HG03060 (cell line): ENCODE measurements around the gene CAPN5.

Experiments used
- ATAC-seq: cut with Tn5 transposase; IDR thresholded peaks from one replicate; pipeline ENCODE4 v1.9.1; 2021; ENCODE audit warnings: low read depth, moderate number of reproducible peaks; ENCODE audit not compliant: unreplicated experiment

The CAPN5 gene

DNA sequence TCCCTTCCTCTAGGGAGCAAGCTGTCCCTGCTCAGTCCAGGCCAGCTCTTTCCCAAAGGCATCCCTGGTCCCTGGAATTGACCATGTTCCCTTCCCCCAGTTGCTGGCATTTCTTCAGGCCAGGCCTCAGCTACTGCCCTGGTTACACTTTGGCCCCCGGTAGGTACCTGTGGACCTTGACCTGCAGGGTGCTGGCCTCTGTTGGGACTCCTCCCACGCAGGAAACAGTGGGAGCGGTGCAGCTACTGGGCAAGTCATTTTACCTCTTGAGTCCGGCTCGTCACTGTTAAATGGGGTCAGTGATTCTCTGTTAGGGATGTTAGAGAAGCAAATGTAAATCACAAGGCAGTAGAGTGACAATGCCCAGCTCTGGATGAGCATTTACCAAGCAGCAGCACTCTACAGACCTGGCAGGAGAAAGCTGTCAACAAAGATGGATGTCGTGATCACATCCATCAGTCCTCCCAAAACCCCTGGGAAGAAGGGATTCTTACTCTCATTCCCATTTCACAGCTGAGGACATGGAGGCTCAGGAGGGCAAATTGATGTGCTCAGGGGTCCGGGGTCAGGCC lies 78.2 kb downstream of the CAPN5 start:
- no peak for ATAC-seq

DNA sequence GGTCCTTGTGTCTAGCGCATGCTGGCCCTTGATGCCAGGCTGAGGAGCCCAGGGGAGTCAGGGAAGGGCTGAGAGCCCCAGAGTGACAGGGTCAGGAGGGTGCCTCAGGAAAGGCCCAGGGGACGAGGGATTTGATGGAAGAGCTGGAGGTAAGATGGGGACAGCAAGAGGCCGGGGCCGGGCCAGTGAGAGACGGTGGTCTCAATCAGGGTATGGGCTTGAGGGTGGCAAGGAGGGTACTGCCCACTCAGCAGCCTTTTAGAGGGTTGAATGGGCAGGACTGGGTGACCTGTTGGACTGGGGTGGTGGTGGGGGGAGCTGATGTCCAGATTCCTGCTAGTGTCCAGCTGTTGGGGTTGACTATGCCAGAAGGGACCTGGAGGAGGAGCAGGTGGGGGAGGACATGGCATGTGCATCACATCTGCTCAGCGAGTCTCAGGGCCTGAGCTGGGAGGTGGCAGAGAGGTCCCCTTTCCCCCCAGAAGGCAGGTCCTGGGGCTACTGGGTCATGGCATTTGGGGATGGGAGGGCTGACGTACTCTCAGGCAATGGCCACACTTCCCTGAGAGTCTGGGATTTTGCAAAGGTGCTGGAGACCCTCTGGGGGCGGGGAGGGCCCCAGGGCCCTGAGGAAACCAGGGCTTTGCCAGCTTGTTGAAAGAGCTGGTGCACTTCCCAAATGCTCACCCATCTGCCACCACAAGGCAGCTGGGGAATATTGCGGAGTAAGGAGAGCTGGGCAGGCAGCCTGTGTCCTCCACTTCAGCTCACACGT lies 79.7 kb downstream of the CAPN5 start:
- ATAC-seq = no peak

DNA sequence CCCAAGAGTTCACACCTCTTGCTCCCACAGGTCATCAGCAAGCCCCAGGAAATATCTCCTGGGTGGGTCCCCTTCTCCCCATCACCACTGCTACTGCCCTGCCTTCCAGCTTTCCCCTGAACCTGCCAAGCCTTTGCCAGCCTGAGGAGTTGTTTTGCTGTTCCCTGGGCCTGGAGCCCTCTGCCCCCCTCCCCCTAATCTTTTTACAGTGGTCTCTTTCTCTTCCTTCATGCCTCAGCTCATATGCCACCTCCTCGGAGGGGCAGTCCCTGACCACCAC lies 80.2 kb downstream of the CAPN5 start:
- no peak for ATAC-seq

DNA sequence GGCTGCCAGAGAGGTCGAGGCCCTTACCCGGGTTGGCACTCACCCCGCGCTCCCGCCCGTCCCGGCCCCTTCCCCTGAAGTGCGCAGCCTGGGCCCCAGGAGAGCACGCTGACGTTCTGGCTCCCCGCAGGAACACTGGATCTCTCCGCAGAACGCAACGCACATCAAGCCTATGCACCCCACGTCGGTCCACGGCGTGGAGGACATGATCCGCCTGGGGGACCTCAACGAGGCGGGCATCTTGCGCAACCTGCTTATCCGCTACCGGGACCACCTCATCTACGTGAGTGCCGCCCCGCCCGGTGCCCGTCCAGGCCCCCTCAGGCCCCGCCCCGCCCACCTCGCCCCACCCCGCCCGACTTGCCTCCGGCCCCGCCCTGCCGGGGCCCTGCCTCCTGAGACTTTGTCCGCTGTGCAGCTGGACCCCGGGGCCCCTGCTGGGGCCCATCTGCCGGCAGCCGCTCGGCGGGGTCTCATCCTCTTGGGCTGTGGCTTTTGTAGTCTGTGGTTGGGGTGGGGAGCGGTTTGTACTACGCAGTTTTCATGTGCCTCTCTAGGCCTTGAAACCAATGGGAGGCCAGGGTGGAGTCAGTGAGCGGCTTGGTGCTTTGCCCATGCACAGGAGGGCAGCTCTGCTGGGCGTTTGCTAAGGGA lies 81.0 kb downstream of the CAPN5 start:
- no peak for ATAC-seq

DNA sequence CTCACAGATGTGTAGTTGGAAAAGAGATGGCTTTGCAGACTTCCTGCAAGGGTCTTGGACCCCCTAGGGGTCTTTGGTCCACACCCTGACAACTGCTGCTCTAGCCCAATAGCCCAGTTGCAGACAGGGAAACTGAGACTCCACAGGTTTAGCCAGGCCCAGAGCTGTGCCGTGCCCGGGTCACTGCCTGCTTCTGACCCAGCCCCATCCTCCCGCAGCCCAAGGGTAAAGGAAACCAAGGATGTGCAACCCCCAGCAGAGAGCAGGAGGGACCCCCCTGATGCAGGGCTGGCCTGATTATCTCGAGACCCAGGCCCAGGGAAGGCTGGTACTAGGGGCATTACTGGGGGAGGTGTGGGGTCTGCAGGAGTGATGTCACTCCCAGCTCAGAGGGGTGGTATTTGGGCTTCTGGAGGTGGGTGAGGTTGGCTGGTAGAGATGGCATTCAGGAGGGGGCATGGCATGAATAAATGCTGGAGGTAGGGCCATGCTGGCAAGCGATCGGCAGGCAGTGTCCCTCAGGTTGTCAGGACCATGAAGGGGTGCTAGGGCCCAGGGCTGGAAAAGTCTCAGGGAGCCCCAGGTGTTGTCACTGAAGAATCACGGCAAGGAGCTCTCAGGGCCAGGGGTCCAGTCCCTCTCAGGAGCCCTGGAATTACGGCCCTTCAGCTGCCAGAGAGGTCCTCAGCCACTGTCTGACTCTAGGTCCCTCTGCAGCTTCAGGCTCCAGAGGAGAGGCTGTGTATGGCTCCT lies 82.4 kb downstream of the CAPN5 start:
- no peak for ATAC-seq

DNA sequence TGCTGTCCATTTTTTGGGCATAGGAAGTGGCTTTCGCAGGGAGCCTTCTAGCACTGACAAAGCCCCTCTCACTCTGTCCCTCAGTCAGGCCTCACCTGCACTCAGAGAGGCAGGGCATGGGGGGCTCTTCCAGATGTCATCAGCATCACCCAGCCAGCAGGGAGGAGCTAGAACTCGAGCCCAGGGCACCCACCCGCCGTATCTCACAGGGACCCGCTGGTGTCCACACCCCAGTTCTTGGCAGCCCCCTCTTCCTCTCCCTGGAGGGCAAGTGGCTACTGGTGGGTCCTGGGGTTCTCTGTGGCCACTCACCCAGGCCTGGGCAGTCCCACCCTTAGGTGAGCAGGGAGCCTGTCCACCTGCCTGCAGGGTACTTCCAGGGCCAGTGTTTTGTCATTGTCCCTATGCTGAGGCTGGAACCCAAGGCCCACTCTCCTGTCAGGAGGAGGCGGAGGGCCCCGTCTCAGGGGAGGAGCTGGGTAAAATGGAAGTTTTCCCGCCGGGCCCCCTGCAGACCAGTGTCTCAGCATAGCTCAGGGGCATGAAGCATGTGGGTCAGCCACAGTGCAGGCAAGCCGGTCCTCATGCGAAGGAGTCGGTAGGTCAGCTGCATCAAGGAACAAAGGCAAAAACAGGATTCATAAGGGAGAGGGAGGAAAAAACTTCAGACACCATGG lies 83.1 kb downstream of the CAPN5 start:
- ATAC-seq = no peak

DNA sequence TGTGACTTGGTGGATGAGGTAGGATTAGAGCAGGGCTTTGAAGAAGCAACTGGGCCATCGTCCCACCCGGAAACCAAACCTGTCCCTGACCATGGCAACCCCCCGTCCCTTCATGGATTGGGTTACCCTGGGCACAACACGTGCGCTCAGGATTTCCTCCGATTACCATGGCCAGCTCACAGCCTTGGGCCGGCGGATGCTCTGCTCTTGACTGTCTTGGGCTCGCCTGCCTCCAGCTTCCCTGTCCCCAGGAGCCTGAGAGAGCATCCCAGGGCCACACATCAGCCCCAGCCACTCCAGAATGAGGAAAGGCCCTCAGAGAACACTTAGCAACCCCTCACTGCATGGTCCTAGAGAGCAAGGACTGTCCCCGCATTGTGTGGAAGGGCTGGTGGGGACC lies 84.1 kb downstream of the CAPN5 start:
- no peak for ATAC-seq

DNA sequence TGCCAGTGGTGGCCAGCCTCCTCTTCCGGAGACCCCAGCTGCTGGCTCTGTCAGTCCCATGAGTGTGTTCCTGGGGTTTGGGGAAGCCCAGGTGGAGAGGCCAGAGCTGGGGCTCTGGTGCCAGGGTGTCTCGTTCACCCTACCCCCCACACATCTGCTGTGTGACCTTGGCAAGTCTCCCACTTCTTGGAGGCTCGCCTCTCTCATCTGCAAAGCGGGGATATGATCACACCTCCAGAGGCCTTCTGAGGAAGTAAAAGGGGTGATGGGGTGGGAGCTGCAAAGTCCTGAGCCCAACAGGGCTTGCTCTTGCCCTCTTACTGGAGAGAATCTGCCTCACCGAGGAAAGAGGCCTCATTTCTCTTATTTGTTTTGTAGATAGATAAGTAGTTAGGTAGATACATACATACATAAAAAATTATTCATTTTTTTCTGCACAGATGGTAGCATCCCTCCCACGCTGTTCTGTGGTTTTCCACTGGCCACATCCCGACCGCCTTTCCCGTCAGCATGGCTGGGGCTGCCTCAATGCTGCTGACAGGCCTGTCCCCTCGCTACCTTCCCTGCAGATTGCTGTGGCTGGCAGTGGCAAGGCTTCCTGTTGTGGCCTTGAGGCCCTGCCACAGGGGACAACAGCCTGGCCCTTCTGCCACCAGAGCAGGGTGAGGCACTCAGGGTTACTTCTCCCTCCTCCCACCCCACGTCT lies 85.2 kb downstream of the CAPN5 start:
- no peak for ATAC-seq

DNA sequence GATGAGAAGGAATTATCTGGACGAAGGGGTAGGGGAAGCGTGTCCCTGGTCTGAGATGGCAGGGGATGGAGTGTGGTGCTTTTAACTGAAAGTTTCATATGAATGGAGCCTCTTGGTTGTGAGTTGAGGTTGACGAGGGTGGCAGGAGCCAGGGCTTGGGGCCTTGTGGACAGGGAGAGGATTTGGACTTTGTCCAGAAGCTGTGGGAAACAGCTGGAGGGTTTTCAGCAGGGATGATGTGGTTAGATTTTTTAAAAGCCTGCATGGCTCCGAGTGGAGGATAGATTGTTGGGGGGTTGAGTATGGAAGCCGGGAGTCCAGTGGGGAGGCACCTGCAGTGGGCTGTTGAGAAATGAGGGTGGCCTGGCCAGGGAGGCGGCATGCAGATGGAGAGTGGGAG lies 86.1 kb downstream of the CAPN5 start:
- ATAC-seq = no peak

DNA sequence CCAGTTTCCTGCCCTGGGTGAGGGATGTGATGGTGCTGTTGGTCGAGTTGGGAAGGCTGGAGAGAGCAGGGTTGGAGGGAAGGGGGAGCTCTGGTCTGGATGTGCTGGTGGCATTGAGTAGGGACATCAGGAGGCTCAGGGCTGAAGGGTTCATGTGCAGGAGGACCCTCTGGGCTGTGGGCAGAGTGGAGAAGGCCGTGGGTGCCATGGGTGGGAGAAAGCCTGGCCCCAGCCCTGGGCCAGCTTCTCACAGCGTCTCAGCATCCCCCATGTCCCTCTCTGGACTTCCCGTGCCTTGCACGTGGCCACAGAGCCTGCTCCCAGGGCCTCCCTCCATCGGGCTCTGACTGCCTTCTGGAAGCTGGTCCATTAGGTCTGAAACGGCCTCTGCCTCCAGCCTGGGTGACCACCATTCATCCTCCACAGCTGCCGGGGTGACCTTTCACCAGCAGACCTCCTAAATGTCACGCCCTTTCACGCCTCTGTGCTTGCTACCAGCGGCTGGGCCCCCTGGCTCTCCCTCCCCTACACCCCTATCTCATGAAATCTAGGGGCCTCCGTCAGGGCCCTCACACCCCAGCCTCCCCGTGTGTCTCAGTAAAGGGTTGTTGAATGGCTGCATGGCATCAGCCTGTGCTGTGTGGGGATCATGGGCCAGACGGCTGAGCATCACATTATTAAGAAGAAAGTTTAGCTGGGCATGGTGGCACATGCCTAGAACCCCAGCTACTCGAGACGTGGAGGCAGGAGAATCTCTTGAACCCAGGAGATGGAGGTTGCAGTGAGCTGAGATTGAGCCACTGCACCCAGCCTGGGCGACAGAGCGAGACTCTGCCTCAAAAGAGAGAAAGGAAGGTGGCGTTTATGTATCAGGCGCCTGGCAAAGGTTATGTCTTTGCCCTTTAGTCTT lies 86.8 kb downstream of the CAPN5 start:
- no peak for ATAC-seq

DNA sequence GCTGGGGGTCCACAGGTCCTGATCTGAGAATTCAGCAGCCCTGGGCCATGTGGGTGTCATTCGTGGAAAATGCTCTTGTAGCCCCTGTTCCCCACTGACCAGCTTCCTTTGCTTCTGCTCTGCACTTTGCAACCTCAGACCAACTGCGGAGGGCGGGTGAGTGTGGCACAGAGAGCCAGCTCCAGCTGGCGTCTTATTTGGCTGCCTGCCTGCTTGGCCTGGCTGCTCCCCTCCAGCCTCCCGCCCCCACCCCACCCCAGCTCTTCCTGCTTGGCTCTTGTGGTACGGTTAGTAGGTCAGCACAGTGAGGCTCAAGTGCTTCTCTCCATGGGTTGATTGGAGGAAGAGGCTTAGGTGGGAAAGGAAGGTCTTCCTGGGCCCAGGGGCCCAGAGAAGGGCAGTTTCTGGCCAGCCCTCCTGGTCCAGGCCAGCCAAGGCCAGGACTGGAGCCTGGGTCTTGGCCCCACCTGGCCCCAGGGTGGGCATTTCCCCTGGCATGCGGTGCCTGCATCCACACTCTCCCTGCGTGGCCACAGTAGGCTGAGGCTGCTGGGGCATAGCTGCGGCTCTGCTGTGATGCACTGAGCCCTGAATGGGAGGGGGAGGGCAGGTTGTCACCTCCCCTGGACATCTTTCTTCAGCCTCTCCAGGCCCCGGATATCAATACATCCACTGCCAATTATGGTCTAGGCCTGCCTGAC lies 87.8 kb downstream of the CAPN5 start:
- no peak for ATAC-seq

DNA sequence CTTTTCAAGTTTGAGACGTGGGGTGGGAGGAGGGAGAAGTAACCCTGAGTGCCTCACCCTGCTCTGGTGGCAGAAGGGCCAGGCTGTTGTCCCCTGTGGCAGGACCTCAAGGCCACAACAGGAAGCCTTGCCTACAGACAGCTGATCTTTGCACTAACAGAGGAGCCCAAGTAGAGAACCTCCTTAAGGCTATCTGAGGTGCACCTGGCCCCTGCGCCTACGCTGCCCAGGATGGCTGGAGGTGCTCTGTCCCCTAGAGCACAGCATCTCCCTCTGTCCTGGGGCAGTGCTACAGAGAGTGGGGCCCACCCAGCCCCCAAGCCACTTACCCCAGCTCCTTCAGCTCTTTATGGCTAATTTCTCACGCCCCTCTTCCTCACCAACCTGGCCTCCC lies 88.3 kb downstream of the CAPN5 start:
- ATAC-seq = no peak

DNA sequence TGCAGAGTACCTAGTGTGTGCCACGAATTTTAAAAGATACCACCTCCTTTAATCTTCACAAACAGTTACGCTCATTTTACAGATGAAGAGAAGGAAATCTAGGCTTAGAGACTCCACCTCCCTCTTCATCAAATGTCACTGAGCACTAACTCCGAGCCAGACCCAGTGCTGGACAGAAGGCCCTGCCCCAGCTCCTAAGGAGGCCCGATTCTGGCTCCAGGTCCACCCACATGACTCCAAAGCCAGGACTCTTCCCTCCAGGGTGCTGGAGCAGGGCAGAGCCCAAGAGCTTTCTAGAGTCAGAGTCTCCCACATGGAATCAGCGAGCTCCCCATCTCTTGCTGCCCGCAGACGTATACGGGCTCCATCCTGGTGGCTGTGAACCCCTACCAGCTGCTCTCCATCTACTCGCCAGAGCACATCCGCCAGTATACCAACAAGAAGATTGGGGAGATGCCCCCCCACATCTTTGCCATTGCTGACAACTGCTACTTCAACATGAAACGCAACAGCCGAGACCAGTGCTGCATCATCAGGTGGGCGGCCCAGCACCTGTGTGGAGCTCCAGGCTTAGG lies 88.9 kb downstream of the CAPN5 start:
- no peak for ATAC-seq

DNA sequence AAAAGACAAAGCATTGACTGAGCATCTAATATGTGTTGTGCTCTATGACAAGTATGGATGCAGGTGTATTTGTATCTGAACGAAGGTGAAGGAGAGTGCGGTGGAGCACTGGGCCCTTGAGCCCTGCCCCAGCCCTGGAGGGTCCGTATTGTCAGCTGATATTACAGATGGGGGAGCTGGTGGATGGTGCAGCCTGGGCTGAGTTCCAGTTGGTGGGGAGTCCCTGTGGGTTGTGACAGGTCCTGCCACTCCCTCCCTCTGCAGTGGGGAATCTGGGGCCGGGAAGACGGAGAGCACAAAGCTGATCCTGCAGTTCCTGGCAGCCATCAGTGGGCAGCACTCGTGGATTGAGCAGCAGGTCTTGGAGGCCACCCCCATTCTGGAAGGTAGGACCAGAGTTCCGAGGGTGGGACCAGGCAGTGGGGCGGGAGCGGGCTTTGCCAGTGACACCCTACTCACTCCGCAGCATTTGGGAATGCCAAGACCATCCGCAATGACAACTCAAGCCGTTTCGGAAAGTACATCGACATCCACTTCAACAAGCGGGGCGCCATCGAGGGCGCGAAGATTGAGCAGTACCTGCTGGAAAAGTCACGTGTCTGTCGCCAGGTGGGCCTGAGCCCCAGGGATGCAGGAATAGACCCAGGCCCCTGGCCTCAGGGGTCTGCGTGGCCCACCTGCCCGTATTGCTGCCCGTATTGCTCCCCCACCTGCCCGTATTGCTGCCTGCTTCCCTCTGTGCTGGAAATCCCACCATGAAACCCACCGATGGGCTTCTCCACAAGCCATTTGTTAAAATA lies 89.8 kb downstream of the CAPN5 start:
- ATAC-seq = no peak

DNA sequence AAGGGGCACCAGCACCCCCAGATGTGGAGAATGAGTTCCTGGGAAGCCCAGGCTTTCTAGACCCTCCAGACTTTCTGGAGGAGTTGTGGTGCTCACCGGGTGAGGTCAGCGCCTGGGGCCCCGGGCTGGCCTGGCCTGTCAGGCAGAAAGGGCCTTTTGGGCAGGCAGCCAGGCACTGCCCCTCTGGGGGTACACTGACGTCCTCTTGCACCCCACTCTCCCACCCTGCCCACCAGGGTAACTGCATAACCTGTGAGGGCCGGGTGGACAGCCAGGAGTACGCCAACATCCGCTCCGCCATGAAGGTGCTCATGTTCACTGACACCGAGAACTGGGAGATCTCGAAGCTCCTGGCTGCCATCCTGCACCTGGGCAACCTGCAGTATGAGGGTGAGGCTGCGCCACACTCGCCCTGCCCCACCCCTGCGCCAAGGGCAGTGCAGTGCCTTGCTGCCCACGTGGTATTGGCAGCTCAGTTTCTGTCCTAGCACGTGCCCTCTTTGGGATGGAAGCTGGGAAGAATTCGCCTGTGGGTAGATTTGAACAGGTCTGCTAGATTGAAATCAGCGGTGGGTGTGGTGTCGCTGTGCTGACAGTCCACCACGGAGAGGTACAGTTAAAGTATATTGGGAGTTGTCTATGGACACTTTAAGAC lies 91.4 kb downstream of the CAPN5 start:
- ATAC-seq = no peak

DNA sequence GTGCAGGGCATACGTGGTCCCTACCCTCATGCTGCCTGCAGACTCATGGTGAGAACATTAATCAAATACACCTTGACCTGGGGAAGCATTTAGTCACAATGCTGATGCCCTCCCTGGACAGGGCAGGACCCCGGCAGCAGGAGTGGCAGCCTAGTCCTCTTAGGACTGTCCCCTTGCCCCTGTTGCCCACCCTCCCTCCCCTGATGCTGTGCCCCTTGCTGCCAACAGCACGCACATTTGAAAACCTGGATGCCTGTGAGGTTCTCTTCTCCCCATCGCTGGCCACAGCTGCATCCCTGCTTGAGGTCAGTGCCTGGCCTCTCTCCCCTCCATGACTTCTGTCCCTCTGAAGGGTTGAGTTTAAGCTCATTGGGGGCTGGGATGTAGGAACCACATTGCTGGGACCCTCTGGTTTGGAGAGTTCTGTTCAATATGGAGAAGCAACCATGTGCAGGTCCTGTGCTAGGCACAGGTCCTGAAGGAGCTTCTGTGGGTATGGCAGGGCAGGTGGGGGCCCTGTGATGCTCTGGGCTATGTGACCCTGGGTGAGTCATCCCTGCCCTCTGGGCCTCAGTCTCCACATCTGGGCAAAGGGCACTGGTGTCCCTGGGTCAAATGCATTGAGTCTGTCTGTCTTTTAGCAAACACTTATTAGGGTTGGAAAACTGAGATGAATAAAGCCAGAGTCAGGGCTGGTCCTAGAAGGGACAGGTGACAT lies 92.6 kb downstream of the CAPN5 start:
- no peak for ATAC-seq
